Measurements from ENCODE around the gene PLA2G10.

DNA sequence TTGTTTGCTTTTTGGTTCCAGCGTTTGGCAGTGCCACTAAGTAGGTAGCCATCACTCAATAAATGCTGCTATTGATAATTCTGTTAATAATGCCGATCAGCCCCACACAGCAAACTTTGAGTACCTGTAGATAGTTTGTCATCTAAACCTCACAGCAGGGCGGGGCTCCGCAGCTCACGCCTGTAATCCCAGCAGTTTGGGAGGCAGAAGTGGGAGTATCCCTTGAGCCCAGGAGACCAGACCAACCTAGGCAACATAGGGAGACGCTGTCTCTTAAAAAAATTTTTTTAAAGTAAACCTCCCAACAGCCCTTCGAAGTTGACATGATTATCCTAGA, 59.8 kb downstream of the PLA2G10 start:
- TF ChIP-seq CTCF (IDR thresholded peaks at IDR 0.05; ENCODE audit: poor library complexity) = no peak
- no peak for TF ChIP-seq EZH2phosphoT487 (IDR thresholded peaks at IDR 0.05; ENCODE audit: low read depth, severe bottlenecking, unreplicated experiment)
